NCI-H1694 (cell line): ENCODE results near the gene TEX29.

Experiments used
- DNase-seq: peaks from one replicate; lab custom pipeline; 2025; lab: John Stamatoyannopoulos, UW

Gene TEX29

DNA sequence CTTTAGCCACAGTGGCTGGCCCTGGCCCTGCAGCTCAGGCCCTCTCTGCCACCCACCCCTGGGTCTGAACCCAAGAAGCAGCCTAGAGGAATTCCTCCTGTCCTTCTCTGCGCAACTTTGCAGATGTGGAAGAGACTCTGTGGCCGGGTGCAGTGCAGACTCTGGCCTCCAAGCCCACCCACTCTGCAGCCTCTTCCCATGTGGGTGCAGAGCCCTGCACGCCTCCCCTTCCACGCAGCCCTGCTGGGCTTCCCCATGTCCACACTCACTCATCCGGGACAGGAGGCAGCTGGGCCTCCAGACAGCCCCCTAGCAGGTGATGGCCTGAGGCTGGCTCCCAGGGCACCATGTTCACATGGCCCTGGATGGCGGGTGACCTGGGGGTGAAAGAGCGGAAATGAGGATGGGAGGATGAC, 2.5 kb downstream of the TEX29 start:
- no peak for DNase-seq

DNA sequence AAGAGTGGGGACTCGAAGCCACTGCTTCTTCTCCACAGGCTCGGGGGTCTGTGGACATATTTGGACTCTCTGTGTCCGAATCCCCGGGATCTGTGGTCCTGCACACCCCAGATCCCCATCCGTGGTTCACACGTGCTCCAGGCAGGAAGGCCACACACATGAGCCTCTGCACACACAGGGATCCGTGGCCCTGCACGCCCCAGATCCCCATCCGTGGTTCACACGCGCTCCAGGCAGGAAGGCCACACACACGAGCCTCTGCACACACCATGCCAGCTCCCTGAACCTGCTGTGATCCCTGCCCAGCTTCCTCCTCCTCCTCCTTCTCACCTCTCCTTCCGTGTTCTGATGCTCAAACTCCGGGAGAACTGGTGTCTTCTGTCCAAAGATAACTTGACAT, 3.1 kb downstream of the TEX29 start:
- DNase-seq: no peak

DNA sequence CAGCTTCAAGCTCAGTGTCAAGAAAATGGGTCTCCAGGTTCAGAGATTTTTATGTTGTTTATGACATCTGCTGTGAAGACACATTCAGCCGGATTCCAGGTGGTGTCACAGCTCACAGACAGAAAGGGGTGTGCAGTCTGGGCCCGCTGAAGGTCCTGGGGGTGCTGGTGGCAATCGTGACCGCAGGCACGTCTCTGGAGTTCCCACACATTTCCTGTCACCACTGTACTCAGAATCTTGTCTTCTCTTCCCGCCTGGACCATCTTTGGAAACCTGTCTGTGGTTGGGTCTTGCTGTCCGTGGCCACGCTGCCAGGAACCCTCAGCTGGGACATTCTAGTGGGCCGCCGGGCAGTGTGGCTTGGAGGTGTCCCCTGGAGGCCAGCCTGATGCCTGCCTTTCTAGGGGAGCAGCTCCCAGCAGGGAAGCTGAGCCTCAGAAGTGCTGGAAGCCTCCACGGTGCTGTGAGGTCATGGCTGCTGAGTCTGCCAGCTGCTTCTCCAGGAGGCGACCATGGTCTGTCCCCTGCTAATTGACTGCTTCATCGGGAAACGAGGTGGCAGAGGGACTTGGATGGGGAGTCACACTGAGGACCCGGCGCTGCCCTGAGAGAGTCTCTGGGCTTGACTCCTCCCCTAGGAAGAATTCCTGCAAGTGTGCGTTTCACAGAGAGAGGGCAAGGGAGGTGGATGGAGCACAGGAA, 3.7 kb downstream of the TEX29 start:
- no peak for DNase-seq

DNA sequence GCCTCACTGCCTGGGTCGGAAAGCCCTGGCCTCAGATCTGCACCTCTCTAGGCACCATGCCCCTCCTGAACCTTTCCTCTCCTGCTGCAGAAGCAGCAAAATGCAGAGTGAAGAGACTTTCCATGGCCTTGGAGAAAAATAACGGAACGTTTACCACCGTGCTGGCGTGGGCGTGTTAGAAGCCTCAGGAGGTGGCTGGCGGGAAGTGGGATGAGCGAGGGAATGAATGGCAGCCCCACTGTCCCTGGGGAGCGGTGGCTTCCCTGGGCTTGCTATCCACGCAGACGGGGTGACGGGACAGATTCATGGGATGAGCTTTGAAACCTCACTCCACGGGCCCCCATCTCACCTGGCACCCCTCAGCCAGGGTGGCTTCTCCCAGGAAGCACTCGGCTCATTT, 4.3 kb downstream of the TEX29 start:
- no peak for DNase-seq

DNA sequence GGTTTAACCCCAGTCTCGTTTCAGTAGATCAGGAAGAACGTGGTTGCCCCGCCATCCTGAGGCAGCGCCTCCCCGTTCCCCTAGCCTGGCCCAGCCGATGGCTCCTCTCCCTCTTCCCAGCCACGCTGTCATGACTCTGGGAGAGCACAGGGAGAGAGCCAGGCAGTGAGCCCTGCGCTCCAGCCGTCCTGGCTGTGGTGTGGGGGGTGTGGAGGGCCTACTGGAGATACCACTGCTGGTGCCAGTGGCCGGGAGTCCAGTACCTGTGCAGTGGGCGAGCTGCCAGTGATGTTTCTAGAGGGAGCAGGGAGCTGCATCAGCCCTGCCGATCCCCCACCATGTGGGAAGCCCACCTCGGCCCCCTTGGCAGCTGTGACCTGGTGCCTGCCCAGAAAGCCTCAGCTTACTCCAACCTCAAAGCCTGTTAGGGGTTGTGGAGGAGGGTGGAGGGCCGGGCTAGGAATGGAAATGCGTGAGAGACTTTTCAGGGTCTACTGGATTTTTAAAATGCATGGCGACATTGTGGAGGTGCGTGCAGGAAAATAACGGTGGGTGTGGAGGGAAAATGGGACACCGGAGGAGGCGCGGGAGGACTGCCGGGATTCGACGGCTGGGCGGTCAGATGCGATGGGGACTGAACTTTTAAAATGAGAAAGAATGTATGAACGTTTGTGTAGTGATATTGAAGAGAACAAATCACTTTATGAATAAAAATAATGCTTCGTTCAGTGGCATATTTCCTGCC, 4.9 kb downstream of the TEX29 start:
- DNase-seq: no peak

DNA sequence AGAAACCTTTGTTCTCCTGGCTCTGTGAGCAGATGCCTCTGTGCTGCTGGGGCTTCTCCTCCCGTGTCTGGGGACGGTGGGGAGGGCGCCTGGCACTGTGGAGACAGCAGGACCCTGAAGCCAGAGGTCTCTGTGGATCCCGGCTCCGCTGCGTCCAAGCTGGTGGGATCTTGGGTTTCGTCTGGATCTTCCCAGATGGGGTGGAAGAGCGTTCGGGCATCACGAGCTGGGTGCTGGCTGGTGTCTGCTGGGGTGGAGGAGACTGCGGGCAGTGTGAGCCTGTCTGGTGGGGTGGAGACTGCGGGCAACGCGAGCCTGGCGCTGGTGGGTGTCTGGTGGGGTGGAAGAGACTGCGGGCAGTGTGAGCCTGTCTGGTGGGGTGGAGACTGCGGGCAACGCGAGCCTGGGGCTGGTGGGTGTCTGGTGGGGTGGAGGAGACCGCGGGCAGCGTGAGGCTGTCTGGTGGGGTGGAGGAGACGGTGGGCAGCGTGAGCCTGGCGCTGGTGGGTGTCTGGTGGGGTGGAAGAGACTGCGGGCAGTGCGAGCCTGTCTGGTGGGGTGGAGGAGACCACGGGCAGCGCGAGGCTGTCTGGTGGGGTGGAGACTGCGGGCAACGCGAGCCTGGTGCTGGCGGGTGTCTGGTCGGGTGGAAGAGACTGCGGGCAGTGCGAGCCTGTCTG, 5.6 kb downstream of the TEX29 start:
- no peak for DNase-seq

DNA sequence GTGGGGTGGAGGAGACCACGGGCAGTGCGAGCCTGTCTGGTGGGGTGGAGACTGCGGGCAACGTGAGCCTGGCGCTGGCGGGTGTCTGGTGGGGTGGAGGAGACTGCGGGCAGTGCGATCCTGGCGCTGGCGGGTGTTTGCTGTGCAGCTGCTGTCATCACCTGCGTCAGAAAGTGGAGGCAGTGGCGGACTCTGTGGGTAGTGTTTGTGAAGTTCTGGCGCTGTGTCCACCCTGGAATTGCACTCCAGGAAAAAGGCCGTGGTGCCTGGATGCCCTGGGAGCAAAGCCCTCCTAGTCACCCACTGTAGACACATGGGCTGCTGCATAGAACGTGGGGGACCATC, 6.2 kb downstream of the TEX29 start:
- no peak for DNase-seq

DNA sequence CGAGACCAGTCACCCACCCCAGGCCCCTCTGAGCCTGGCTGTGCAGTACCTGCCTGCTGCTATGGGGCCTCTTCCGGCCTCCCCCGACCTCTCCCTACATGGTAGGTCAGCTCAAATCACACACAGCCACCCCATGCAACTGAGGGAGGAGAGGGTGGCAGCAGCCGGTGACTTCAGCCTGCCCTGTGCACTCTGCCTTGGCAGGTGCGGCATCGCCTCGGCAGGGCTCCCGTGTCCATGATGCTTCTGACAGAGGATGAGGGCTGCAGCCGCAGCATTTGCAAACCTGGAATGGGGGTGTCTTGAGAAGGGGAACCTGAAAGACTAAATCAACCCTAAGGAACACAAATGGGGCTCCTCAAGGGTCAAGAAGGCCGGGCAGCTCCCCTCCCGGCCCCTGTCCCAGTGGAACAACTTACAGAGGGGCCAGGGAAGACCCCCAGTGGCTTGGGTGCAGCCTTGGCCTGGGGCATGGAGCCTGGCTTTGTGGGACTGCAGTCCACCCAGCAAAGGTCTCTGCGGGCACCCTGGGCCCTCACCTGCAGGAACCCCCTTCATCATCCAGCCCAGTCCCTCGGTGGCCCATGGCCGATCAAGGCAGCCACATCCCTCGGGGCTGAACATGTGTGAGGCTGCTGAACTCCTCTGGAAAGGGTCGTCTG, 6.7 kb downstream of the TEX29 start:
- no peak for DNase-seq

DNA sequence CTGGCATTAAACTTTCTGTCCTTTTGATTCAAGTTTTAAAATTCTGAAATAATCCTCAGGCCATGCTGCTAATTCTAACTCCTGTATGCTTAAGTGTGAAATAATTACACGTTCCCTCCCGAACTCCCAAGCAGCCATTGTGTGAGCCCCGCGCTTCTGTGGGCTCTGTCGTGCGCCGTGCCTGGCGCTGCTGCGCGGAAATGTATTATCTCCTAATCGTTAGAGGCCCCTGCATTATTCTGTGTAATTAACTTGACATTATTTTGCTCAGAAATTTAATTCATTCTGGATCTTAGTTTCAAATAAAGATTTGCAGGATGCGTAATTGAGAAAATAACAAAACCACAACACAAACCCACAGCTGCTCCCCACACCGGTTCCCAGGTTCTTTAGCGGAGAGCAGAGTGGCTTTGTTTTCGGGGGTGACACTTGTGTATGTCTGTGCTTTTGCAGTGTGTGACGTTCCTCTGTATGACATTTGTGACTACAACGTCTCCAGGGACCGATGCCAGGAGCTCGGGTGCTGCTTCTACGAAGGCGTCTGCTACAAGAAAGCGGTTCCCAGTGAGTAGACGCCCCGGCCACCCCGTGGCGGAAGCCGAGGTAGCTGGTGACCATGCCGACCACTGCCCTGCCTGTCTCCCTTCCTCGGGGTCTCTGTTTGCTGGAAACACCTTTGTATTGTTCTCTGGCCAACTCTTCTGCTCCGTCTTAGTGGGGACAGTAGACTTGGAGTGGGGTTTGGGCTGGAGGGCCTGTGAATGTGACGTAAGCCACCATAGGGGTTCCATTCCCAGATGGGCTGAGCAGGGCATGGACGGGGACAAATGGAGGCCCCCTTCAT, 7.5 kb downstream of the TEX29 start:
- no peak for DNase-seq

DNA sequence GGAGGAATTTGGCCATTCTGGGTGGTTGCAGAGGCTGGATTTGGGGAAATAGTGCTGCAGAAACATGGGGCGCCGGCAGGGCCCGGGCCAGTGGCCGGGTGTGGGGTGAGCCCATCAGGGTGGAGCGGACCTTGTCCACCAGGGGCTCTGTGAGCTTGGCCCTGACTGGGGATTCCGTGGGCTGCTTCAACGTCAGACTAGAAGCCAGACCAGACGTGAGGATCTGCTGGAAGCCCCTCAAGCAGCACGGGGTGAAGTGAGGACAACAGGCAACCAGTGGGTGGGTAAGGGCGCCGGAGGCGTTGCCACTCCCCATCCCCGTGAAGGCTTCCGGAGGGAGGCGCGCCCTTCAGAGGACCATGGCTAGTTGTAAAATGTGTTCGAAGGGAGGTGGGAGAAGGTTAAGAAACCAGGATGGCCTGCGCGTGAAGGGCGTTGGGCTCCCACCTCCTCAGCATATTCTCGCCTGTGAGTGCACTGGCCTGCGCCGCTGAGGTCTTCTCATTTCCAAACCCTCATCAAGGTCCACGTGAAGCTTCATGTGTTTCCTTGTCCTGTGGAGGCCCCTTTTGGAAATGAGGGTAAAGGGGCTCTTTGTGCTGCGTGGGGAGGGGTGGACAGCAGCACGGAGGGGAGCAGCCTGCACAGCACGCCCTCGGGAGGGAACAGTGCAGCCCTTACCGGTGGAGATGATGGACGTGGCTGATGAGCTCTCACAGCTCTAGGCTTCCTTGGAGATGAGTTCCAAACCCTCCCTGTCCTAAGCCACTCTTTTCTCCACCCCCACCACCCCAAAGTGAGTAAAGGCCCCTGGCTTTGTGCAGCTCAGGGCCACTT, 8.3 kb downstream of the TEX29 start:
- DNase-seq: no peak

DNA sequence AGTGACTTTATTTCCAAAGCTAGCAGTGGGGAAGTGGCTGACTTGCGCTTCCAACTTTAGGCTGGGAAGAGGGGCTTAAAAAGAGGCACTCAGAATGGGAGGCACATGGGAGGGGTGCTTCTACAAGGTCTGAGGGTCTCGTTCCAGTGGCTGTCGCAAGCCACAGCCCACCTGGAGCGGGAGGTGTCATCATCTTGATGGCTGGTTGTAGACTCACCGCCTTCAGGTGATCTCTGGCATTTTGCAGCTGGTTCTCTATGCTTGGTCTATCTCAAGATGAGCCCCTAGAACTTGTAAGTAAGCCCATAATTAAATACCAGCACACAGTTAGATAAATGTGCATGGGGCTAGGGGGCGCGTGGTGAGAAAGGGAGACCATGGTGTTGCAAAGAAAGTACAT, 9.2 kb downstream of the TEX29 start:
- no peak for DNase-seq

DNA sequence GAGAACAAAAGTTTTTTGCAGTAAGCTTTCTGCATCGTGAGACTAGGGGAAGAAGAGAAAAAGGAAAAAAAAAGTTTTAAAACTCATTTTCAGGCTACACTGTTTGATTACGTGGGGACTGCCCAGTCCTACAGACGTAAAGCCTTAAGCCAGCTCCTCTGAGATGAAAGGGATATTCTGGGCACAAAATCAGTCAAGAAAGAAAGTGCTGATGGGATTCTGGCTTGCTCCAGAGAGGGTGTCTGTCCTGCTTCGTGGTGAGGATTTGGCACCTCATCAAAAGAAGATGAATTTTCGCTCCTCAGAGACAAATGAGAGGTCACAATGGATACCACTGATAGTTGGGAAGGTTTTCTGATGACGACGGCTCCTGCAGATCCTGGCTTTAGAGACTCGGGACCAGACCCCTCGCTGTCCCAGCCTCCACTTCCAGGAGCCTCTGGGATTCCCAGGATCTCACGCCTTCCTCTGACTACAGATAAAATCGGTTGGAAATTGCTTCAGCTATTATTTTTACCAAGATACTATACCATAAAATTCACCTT, 9.7 kb downstream of the TEX29 start:
- DNase-seq: no peak

DNA sequence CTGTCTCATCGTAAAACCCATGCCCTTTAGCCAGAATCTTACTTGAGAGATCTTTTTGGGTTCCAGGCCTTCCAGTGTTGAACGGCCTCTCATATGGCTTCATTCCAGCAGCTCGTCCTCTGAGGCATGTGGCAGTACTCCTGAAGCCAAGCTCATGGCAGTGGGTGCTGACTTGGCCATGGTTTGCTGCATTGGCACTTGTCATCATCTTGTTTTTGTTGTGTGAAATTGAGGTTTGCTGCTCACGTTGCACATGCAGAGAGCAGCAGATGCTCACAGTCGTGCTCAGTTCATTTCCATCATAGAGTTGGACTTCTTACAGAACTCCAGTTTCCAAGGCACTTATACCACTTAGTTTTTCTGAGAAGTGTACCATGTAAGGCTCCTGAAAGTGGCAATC, 14.9 kb downstream of the TEX29 start:
- no peak for DNase-seq

DNA sequence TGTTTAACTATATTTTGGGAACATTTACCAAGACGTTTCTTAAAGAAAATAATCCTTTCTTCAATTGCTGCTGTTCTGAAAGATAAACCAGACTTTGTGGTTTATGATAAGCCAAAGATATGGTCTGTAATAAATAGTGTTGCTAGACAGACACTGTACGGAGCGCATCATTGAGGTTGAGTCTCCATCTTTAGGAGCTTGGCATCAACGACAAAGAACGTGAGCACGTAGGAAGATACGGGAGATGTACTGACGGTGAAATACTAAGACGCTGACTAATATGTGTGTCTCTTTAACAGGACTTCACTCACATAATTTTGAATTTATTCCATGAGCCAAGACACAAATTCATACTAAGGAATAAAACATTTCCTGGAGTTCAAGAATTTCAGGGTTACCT, 16.2 kb downstream of the TEX29 start:
- no peak for DNase-seq

DNA sequence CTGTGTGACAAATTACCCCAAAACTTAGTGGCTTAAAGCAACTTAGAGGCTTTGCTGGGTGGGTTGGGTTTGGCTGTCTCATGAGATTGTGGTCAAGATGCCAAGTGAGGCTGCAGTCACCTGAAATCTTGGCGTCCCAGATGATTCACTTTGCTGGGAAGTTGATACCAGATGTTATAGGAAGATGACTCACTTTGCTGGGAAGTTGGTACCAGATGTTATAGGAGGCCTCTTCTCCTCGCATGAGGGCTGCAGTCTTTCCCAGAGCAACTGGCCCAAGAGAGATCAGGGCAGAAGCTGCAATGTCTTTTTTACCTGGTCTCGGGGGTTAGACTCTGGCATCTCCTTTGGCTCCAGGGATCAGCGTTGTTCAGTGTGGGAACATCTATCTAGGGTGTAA, 16.8 kb downstream of the TEX29 start:
- no peak for DNase-seq

DNA sequence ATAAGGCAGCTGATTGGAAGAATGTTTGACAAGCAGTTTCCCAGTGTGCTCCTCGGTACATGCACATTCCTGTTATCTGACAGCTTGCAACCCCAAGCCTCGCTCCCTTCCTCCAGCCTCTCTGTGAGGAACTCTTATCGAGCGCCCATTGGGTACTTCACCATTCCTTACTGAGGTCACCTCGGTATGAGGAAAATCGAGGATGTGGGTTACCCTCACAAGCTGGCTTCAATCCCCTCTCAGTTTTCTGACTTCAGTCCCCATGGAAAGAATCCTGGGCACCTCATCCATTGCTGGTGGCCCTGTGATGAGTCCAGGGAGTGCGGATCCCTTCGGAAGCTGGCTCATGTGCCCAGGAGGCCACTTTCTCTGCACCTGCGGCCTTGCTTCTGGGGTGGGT, 17.3 kb downstream of the TEX29 start:
- DNase-seq: no peak

DNA sequence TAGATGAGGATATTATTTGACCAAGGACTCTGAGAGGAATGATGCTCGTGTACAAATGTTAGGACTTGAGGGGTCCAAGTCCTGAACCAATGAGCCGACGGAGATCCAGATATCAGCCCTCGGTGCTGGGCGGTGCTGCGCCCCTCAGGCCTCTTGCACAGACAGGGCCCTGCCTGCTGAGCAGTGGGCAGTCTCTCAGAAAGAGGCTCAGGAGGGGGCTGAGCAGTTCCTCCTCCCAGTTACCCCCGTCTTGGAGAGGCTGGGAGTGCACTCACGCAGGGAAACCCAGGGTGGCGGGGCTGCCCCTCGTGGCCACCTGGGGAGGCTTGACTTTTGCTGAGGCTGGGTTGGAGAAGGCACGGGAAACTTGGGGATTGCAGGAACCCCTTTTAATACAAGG, 18.4 kb downstream of the TEX29 start:
- DNase-seq: no peak

DNA sequence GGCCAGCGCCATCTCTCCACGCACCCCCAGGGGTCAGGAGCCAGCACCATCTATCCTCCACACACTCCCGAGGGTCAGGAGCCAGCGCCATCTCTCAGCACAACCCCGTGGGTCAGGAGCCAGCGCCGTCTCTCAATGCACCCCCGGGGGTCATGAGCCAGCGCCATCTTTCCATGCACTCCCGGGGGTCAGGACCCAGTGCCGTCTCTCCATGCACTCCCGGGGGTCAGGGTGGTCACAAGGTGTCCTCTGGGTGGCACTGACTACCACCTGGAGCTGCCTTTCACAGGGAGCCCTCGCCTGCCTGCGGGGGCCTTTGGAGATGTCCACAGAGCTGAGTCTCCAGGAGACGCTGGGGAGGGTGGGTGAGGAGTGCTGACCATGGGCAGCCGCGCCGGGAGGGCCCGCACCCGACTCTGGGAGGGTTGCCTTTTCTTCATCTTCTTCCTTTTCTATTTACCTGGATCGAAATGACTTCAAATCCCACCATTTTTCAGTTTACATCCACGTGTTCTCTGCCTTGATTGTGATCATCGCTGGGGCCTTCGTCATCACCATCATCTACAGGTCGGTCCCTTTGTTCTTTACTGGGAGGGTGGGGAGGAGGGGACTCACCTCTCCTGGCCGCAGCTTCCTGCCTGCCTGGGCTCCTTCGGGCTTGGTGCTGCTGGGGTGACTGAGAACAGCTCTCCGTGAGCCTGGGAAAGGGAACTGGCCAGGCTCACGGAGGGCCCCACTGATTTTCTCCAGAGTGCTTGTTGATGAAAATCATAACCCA, 19.1 kb downstream of the TEX29 start:
- DNase-seq: no peak

DNA sequence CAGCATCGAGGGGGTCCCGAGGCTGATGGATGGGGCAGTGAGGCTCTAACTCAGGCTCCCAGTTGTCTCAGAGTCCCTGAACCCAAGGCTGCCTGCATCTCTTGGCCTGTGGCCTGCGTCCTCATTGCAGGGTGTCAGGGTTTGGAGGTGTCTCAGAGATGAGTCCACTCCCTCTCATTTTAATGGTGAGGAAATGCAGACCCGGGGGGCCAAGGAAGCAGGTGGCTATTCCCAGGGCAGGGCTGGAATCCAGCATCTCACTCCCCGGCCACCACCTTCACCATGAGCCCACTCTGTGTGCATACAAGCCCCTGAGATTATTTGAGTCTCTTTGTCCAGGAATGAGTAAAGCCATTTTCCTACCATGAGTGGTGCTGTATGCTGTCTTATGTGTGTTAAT, 21.4 kb downstream of the TEX29 start:
- DNase-seq: no peak

DNA sequence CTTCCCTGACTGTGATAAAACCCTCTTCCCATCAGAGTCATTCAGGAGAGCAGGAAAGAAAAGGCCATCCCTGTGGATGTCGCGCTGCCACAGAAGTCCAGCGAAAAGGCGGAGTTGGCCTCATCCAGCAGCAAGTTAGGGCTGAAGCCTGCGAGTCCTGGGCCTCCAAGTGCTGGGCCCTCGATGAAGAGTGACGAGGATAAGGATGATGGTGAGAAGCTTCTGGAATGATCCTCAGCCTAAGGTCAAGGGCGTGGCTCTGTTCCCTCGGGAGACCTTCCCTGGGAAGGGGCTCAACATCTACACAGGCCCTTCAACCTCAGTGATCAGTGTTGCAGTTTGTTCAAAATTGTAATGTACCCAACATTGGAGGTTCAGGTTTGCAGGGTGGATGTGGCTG, 22.3 kb downstream of the TEX29 start:
- no peak for DNase-seq
